NK-92 (cell line): ENCODE results near the gene ROBO1.

ENCODE experiments used
- DNase-seq: peaks from one replicate; lab custom pipeline; 2025; ENCODE audit not compliant: unreplicated experiment; lab: John Stamatoyannopoulos, UW

ROBO1 gene

GRCh38 chr3:78822726-78823125, 945.1 kb downstream of the ROBO1 start:
- DNase-seq = no peak

- DNase-seq = no peak
Measured at GRCh38 chr3:78820542-78820941, 947.3 kb downstream of the ROBO1 start.

DNA sequence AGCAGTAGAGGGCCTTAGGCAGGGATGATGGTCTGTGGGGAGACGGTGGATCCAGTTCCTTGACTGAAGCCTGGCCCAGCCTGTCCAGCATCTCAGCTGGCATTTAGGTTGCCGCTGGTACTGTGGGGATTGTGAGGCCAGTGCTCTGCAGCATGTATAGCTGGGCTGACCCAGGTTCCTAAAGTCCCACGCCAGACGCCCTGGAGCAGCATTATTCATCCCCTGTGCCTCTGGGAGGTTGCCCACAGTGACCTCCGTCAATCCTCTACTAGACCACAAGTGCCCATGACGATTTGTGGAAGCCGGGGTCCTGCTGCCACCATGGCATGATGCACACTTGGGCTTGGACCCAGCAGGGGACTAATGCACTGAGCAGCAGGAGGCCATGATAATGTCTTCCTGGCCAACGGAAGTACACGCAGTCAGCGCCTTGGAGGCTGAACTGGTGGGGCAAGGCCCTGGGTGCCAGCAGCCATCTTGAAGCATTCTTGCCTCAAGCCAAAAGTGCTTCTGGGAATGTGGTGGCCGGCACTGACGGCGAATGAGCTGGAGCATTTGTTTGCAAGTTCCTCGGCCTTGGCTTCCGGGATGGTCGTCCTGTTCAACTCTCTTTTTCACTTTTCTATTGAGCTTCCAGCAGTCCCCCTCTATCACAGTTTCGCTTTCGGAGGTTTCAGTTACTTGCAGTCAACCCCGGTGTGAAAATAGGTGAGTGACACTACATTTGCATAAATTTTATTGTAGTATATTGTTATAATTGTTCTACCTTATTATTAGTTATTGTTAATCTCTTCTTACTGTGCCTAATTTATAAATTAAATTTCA, 949.4 kb downstream of the ROBO1 start:
- DNase-seq = no peak

- DNase-seq = no peak
Measured at GRCh38 chr3:78814893-78815562, 952.8 kb downstream of the ROBO1 start.

DNA sequence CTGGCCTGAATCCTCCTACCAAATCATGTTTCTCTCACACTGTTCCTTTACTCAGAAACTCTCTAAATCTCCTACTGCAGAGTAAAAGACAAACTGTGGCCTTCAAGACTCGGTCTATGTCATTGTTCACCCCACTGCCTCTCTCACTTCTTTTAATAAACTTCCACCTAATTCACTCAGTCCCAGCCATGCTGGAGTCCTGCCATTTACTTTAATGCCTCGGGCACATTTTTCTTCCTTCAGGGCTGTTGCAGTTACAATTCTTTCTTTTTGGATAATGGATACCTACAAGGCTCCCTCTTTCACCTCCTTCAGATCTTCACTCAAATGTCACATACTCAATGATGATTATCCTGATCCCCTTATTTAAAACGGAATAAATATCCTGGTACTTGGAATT, 955.6 kb downstream of the ROBO1 start:
- DNase-seq = no peak

DNA sequence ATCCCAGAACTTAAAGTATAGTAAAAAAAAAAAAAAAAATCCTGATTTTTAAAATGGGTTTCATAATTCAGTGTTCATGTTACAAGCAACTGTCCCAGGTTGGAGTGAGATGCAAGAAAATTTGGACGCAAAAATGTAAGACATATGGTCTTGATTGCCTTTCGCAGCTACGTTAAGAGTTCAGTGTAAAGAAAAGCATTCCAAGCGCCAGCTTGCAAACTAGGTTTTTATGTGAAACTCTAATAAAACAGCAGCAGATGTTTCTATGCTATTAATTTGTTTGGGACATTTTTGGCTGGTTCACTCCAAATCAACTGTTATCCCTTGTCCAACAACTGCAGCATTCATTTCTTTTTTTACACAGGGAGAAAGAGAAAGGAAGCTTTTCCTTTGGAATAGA, 957.8 kb downstream of the ROBO1 start:
- no peak for DNase-seq

DNA sequence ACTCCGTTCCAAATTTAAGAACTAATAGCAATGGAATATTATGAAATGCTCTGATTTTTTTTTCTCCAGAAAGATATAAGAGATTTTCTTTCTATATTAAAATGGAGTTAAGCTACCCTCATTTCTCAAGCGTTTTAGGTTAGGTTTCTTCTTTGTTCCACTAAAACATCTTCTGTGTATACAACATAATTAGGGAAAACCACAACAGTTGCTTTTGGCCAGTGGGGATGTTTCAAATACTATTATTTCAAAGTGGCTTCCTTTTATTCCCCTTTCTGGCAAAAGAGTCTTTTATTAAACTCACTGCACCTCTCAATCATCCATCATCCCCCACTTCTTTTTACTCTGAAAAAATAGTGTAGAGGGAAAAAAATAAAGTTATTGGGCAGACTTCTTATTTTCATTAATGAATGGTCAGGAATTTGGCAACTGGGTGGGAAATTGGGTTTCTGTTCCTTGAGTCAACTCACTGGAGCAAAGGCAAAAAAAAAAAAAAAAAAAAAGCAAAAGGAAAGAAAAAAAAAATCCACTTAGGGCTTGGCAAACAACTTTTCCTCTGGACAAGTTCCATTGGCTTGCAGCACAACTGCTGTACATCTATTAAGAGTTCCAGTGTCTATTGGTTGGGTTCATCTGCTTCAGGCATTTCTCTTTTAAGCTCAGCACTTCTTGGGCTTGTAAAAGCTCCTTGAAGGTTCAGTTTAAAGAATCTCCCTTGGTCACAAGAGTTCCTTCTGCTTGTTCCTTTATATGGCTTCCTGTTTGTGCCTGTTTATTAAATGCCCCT, 963.4 kb downstream of the ROBO1 start:
- no peak for DNase-seq

DNA sequence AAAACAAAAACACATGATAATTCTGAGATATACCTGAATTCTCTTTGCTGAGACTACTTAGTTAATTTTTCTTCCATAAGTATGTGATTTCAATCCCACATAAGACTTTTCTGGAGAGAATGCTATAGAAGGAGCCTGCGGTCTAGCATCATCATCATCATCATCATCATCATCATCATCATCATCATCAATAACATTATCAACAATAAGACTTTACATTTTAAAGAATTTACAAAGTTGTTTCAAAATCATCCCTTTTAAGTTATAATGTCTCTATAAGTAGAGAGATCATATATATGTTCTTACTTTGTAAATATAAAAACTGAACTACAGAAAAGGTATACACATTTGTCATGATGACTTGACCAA, 965.3 kb downstream of the ROBO1 start:
- DNase-seq = no peak

DNA sequence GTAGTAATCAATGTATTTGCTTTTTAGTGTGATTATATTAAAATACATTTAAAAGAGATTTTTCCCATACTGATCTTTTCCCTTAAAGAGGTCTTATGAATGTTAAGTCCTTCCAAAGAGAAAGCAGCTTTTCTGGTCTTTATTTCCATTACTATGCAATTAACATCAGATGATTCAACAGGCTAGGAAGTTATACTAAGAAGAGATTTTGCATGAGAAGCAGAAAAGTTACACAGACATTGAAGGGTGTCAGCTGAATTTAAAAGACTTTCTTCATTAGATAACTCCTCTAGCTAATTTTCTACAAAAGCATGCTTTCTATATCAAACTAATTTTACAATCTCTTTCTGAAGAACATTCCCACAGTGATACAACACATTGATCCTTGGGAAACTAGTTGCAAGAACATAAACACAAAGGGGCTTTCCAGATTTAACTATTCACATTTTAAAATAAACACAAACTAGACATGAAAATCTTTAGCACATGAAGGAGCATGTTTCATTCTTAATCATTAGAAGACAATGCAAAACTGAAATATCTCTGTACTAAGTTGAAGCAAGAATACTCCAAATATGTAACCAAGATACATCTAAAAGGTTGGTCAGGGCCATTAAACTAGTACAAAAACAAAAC, 965.8 kb downstream of the ROBO1 start:
- no peak for DNase-seq

- no peak for DNase-seq
Measured at GRCh38 chr3:78799681-78800080, 968.1 kb downstream of the ROBO1 start.

DNA sequence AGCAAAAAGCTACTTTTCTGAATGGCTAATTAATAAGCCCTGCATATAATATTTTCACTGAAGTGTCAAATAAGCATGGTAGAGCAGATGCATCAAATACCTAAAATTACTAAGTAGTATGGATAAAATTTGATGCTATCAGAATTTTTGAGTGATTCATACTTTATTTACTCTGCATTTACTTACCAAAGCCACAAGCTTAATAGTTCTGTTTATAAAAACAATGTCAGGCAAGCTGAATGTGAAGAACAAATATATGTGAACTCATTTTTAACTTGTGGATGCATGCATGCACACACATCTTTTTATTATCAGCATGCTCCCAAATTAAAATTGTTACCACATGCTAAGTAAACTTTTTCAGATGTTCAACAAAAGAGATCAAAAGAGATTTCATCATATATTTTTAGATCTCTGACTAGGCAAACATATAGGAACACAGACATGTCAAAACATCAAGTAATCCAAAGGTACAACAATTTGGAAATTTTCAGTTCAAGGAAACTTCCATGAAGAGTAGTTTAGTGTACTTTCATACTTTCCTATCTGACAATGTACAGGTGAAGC, 969.4 kb downstream of the ROBO1 start:
- DNase-seq = no peak

DNA sequence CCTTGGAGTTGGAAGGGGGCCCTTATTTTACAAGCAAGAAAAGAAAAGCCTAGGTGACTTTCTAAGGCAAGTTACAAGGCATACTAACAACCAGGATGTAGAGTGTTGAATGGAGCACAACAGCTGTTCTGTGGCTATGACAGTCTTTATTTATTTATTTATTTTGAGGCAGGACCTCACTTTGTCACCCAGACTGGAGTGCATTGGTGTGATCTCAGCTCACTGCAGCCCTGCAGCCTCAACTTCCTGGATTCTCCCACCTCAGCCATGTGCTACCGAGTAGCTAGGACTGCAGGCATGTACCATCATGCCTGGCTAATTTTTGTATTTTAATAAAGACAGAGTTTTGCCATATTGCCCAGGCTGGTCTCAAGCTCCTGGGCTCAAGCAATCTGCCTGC, 973.4 kb downstream of the ROBO1 start:
- no peak for DNase-seq

DNA sequence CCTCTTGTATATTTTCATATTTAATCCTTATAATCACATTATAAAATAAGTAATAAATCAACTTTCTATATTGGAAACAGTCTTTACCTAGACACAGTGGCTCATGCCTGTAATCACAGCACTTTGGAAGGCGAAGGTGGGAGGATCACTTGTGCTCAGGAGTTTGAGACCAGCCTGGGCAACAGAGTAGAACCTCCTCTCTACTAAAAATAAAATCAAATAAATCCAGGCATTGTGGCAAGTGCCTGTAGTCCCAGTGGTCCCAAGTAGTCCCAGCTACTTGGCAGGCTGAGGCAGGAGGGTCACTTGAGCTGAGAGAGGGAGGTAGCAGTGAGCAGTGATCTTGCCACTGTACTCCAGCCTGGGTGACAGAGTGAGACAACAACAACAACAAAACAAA, 975.1 kb downstream of the ROBO1 start:
- no peak for DNase-seq

DNA sequence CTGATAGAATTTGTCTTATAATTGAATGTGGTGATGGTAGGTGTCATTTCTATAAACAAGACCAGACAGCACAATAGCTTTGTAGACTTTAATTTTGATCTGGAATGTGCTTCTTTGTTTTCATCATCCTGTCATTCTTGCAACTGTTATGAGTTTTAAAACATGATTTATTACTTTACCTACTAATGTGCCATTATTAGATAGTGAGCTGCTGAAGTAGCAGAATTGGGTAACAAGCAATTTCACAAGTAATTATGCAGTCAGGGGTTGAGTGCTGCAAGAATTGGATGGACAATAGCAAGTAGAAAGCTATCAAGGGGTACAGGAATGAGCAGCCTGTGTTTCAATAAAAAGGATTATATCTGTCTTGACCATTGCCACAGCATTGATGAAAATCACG, 975.6 kb downstream of the ROBO1 start:
- DNase-seq = no peak

- DNase-seq = no peak
Measured at GRCh38 chr3:78791753-78792152, 976.0 kb downstream of the ROBO1 start.

GRCh38 chr3:78788839-78789238, 979.0 kb downstream of the ROBO1 start:
- no peak for DNase-seq

DNA sequence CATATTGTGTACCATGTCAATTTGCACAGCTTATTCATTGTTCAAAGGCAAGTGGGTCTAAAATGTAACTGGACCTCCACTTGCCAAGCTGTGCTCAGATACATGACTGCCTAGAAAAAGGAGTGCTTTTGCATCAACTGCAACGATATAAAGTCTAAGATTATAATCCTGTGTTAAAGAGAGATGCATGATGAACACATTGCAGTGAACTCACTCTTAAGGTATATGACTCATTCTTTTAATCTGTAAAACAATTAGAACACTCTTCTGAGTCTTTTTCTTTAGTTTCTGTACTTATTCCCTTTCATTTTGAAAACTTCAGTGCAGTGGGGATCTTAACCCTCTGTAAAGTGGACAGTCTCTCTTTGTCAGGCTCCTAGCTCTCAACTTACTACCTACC, 982.8 kb downstream of the ROBO1 start:
- DNase-seq = no peak

DNA sequence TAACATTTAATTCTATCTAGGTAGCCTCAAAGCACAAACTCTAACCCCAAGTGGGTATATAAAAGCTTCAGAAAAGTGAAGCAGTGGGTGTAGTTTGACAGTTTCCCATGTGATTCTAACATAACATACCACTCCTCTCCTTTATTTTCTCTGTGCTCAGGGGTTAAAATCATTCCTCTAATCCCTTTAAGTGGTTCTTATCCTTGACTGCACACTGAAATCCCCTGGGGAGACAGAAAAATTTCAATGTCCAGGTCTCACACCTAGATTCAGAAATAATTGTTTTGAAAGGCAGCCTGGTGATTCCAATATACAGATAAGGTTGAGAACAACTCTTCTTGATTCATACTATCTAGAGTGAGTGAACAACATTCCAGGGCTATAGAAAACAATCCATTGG, 986.4 kb downstream of the ROBO1 start:
- DNase-seq = no peak

GRCh38 chr3:78765671-78766485, 1001.9 kb downstream of the ROBO1 start:
- no peak for DNase-seq

DNA sequence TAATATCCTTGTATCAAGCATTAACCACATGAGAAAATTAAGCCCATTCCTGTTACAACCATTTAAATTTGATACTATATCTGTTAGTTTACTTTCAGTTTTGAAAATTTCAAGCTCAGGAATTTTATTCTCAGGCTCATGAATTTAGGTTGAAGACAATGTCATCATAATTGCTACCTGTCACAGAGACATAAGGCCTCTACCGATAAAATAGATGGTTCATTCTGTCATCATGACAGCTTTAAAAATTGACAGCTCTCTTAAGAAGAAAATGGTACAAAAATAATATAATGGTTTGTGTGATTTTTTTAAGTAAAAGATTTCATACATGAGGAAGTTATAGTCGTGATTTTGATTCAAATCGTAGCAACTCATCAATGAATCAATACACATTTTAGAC, 1003.2 kb downstream of the ROBO1 start:
- no peak for DNase-seq
